Measurements from ENCODE around the gene FCER2.
"Not testable (repeated sequence)": the region's sequence is repeated elsewhere in the genome, so short reads cannot be mapped to it uniquely, and the experiment has no call there.

FCER2 gene

DNA sequence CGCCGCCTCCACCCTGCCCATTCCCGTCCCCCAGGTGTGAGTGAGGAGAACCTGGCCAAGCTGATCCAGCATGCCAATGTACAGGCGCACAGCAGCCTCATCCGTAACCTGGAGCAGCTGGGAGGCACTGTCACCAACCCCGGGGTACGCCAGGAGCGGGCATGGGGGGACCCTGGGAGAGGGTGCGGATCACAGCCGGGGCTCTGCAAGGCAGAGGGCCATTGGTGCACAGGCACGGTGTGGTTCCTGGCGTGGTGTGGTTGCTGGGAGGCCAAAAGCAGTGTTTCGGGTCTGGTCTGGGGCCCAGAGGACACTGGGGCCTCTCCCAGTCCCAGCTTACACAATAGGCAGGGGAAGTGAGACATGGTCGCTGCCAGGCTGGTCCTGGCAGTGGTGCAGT, 56.8 kb downstream of the FCER2 start:
- no peak for DNase-seq

DNA sequence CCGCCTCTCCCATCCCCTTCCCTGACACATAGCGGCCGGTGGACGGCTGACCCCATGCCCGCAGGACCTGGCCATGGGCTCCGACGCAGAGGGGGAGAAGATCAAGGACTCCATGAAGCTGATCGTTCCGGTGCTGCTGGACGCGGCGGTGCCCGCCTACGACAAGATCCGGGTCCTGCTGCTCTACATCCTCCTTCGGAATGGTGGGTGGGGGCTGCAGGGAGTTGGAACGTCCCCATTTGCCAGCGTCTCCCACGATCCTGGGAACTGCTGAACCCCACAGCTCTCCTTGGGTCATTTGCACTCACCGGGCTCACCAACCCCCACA, 57.4 kb downstream of the FCER2 start:
- no peak for DNase-seq

DNA sequence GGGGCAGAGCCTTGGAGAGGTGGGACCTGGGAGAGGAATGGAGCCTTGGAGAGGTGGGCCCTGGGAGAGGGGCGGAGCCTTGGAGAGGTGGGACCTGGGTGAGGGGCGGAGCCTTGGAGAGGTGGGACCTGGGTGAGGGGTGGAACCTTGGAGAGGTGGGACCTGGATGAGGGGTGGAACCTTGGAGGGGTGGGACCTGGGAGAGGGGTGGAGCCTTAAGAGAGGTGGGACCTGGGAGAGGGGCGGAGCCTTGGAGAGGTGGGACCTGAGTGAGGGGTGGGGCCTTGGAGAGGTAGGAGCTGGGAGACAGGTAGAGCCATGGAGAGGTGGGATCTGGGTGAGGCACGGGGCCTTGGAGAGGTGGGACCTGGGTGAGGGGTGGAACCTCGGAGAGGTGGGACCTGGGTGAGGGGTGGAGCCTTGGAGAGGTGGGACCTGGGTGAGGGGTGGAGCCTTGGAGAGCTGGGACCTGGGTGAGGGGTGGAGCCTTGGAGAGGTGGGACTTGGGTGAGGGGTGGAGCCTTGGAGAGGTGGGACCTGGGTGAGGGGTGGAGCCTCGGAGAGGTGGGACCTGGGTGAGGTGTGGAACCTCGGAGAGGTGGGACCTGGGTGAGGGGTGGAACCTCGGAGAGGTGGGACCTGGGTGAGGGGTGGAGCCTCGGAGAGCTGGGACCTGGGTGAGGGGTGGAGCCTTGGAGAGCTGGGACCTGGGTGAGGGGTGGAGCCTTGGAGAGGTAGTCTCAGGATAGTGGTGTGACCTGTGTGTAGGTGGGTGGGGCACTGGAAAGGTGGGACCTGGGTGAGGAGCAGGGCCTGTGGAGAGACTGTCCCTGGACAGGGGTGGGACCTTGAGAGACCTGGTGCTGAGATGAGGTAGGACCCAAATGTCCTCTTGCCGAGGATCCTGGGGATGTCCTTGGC, 58.0 kb downstream of the FCER2 start:
- DNase-seq: not testable (repeated sequence)

DNA sequence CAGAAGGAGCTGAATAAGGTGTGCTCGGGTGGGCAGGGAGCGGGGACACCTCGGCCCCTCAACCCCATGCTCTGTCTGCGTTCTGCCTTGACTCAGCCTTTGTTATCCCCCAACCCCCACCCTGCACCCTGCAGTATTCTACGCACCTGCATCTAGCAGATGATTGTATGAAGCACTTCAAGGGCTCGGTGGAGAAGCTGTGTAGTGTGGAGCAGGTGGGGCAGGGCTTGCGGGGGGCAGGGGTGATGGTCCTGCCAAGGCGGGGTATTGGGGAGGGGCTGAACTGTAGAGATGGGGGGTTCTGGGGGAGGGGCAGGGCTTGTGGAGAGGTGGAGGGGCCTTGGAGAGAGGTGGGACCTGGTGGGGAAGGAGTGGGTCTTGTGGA, 58.9 kb downstream of the FCER2 start:
- DNase-seq: no peak

DNA sequence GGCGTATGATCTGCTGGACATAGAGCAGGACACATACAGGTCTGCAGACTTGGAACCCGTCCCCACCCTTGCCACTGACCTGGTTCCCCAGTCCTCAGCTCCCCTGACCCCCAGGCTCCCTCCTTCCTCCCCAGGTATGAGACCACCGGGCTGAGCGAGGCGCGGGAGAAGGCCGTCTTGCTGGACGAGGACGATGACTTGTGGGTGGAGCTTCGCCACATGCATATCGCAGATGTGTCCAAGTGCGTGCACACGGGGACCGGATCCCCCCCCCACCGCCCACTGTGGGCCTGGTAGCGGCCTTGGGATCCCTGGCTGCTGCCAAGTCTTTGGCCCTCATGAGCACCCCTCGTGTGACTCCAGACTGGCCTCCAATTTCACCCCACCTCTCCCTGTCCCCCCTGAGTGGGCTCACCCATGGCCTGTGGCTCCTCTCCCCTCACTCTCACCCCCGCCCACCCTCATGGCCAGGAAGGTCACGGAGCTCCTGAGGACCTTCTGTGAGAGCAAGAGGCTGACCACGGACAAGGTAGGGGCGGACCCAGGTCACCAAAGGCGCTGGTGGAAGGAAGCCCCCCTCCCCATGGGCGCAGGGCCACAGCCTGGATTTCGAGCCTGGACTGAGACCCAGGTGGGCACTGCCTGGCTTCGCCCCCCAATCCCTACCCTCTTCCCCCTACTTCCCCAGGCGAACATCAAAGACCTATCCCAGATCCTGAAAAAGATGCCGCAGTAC, 59.5 kb downstream of the FCER2 start:
- DNase-seq: no peak

DNA sequence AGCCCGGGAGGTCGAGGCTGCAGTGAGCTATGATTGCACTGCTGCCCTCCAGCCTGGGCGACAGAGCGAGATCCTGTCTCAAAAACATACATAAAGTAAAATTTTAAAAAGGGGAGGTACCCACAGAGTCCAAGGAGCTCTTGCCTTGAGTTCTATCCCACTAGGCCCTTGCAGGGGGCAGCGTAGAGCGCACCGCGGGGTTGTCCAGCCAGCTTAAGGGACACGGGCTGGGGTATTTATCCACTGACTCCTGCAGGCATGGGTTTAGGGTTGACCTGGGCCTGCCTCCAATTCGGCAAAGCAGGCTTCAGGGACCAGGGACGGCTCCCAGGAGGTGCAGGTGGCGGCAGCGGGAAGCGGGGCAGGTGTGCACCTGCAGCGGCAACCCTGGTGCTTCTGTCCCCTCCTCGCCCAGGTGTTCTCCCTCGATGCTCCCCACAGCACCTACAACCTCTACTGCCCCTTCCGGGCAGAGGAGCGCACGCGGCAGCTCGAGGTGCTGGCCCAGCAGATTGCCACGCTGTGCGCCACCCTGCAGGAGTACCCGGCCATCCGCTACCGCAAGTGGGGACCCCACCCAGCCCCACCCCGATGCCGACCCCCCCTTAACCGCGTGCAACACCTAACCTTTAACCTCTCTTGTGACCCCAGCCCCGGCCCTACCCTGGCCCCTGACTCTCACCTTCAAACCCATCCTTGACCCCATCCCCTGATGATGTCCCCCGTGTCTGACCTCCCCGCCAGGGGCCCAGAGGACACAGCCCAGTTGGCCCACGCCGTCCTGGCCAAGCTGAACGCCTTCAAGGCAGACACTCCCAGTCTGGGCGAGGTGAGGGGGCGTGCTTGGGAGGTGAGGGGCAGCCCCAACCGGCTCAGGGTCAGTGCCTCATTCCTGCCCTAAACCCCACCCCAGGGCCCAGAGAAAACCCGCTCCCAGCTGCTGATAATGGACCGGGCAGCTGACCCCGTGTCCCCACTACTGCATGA, 60.3 kb downstream of the FCER2 start:
- no peak for DNase-seq

DNA sequence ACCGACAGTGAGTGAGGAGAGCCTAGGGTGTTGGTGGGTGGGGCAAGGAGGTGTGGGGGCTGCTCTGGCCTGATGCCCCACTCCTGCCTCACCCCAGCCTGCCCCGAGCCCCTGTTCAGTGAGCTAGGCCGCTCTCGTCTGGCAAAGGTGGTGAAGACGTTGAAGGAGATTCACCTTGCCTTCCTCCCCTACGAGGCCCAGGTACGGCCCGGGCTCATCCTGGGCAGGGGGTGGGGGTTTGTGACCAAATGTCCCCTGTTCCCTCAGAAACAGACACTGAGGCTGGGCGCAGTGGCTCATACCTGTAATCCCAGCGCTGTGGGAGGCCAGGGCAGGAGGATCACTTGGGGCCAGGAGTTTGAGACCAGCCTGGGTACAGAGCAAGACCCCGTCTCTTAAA, 61.1 kb downstream of the FCER2 start:
- DNase-seq: no peak

DNA sequence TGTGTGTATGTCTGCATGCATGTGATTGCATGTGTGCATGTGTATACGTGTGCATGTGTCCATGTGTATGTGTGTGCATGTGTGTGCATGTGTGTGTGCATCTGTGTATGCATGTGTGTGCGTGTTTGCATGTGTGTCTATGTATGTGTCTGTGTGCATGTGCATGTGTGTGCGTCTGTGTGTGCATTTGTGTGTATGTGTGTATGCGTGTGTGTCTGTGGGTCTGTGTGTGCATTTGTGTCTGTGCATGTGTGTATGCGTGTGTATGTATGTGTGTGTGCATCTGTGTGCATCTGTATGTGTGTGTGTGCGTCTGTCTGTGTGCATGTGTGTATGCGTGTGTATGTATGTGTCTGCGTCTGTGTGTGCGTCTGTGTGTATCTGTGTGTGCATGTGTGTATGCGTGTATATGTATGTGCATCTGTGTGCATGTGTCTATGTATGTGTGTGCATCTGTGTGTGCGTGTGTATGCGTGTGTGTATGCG, 62.0 kb downstream of the FCER2 start:
- DNase-seq: no peak

DNA sequence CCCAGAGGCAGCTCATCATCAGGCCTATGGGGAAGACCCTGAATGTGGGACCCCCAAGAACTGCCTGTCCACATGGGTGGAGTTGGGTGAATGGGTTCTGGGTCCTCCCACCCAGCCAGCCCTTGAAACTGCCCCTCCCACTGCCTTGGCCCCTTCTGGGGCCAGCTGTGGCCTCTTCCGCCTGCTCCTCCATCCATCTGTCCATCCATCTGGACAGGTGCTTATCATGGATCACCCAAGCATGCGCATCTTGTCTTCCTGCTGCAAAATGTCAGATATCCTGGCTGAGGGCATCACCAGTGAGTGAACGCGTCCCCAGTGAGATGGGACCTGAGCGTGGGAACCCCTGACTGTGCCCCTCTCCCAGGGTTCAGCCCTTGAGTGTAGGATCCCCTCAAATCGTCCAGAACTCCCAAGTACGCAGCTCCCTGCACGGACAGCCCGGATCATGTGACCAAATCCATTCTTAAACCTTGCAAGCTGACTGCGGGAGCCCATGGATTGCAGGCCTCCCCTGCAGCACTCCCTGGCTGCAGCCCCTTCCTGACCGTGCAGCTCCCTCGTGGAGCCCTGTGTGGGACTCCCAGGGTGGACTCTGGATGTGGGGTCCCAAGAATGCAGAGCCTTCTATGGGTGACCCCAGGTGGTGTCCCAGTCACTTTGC, 63.0 kb downstream of the FCER2 start:
- no peak for DNase-seq

All from hippocampal formation (tissue), 2 donors.